Measurements from ENCODE around the gene FDX2. TPM values are rescaled to one million over a fixed set of nuclear protein-coding genes. Genes with fewer than 3 reads are reported as not detected.

FDX2 gene
- total and polyA plus RNA-seq, 2 of the 4 experiments (the other 2 are of a cell fraction): 39.8 to 72.0 TPM

- no peak for ATAC-seq (ENCODE audit: low read depth)
- no peak overlapping the region for H2AFZ ChIP-seq (replicated peaks; ENCODE audit: low read length, poor library complexity)
- no peak overlapping the region for H3K27ac ChIP-seq (ENCODE audit: insufficient read depth, low read length)
- H4K20me1 ChIP-seq (ENCODE audit: insufficient read depth, low read length): no peaks in the 10 kb centered on the region
- dilution Hi-C loops (cut with HindIII; ENCODE audit: low sequenced_read_pairs, unreplicated experiment) (no loop called here), in situ Hi-C loops (cut with MboI; ENCODE audit: low sequenced_read_pairs) (no loop called here), intact Hi-C loops (cut with micrococcal nuclease) (no loop called here)
- no peak overlapping the region for H2AK9ac ChIP-seq (replicated peaks; ENCODE audit: low read depth, low read length, poor library complexity)
- no peak overlapping the region for H3K9ac ChIP-seq (ENCODE audit: low read depth, low read length)
- H2BK15ac ChIP-seq (ENCODE audit: low read depth, low read length): no peak overlapping the region
- H3K9me3 ChIP-seq (ENCODE audit: control insufficient read depth, insufficient read depth, low read length): no peaks in the 10 kb centered on the region
- H3K4me3 ChIP-seq (ENCODE audit: insufficient read depth, low read depth, low read length): no peak overlapping the region
- H4K91ac ChIP-seq (ENCODE audit: insufficient read depth, low read depth, low read length): no peak overlapping the region
- no peak overlapping the region for H3K4me2 ChIP-seq (ENCODE audit: low read depth, low read length)
- DNase-seq: no peak
- H4K8ac ChIP-seq (ENCODE audit: low read depth in 2 of 2, low read length in 2 of 2): no peak overlapping the region
- peaks cover 0 to 1% of the 10 kb centered on the region in 2 experiments; a peak in 1 of 4 replicates for H3K79me1 ChIP-seq (ENCODE audit: low read depth in 1 of 2, low read length in 2 of 2)
- ChIA-PET CTCF (no interaction called here), POLR2A (ENCODE audit: unreplicated experiment) (no interaction called here)
- no peak for TF ChIP-seq USF2 (IDR thresholded peaks at IDR 0.05; ENCODE audit: low read depth, low read length)
- no peaks in the 10 kb centered on the region for H3K4me1 ChIP-seq (ENCODE audit: control insufficient read depth, insufficient read depth, low read length)
- no peaks in the 10 kb centered on the region for H3K27me3 ChIP-seq (ENCODE audit: control insufficient read depth, insufficient read depth, low read length)
- no TSS peak for BruUV-seq (replicated peaks)
- H2BK20ac ChIP-seq (ENCODE audit: low read depth, low read length): no peak overlapping the region
- no peak overlapping the region for H3K56ac ChIP-seq (ENCODE audit: extremely low read depth, insufficient read depth, low read length)
- no peak overlapping the region for H3K23ac ChIP-seq (ENCODE audit: low read depth, low read length)
- no peak overlapping the region for H3K18ac ChIP-seq (ENCODE audit: low read depth, low read length)
- no peak overlapping the region for H3K4ac ChIP-seq (ENCODE audit: low read depth, low read length)
- no peak overlapping the region for H2BK5ac ChIP-seq (ENCODE audit: low read depth, low read length, poor library complexity, severe bottlenecking)
- no peak overlapping the region for H4K5ac ChIP-seq (ENCODE audit: low read depth, low read length)
- H2BK120ac ChIP-seq (ENCODE audit: low read depth, low read length): no peak overlapping the region
- H3K14ac ChIP-seq (replicated peaks; ENCODE audit: low read depth, low read length): no peak overlapping the region
- no peaks in the 10 kb centered on the region for H3K36me3 ChIP-seq (ENCODE audit: control insufficient read depth, insufficient read depth, low read length)
- H2AK5ac ChIP-seq (ENCODE audit: low read depth, low read length): no peak overlapping the region
- WGBS, 2 experiments (ENCODE audit: extremely low coverage in 2 of 2, insufficient read length in 1 of 2): no CpG with 5 or more reads among the region's 5 CpGs
- no peaks in the 10 kb centered on the region for H3K9me1 ChIP-seq (ENCODE audit: insufficient read depth, low read length)
Measured at GRCh38 chr19:10339977-10340376, 24.2 kb upstream of the FDX2 start.
